Upper lobe of right lung (tissue), 1 donor: Measurements from ENCODE around the gene UTP25. TPM values are rescaled to one million over a fixed set of nuclear protein-coding genes. Genes with fewer than 3 reads are reported as not detected.

Experiments
- ATAC-seq: fragments of 200-7000 bp; cut with Tn5 transposase; one replicate; pipeline ENCODE4 v1.9.1; 2020; ENCODE audit warnings: mild to moderate bottlenecking, moderate library complexity
- DNase-seq: peaks from one replicate; pipeline ENCODE4 v3.0.0-alpha.2; 2020
- H3K27ac ChIP-seq: fragments of 200-600 bp; one replicate; pipeline ENCODE4 v1.8.0; 2022
- H3K27me3 ChIP-seq: fragments of 200-600 bp; one replicate; pipeline ENCODE4 v1.8.0; 2022; ENCODE audit warnings: mild to moderate bottlenecking
- H3K36me3 ChIP-seq: fragments of 200-600 bp; one replicate; pipeline ENCODE4 v1.8.0; 2022
- H3K4me1 ChIP-seq: fragments of 200-600 bp; one replicate; pipeline ENCODE4 v1.8.0; 2022
- H3K4me3 ChIP-seq: fragments of 200-600 bp; one replicate; pipeline ENCODE4 v1.8.0; 2022; ENCODE audit warnings: mild to moderate bottlenecking
- H3K9me3 ChIP-seq: fragments of 200-600 bp; one replicate; pipeline ENCODE4 v1.8.0; 2022
- CTCF ChIP-seq: fragments of 200-600 bp; IDR thresholded peaks from one replicate; pipeline ENCODE4 v1.8.0; 2022; ENCODE audit warnings: antibody characterized with exemption
- intact Hi-C: fragments of 100-400 bp; cut with DNase I; formaldehyde crosslinking; loops from one replicate; pipeline ENCODE4 v1.11.0; 2022
- total RNA-seq: library from RNA; stranded (reverse); fragmentation: NEBNext Ultra II Directional; extraction: Animal tissue kit (Norgen Biotek cat#: 25700); gene quantifications from one replicate; pipeline ENCODE4 v1.2.1, GENCODE V29; 2021
- donor health status: DM: no; HTN: yes; CAD: no; lungs with severe emphysema.

UTP25 gene
- total RNA-seq, 1 donor from 2014 or later = 7.1 TPM

- intact Hi-C loops = no loop called here
- TF ChIP-seq CTCF = no peak
- Histone ChIP-seq H3K4me1 (peaks cover 4% of the 10 kb centered on the region), H3K27me3 (no peaks in the 10 kb centered on the region), H3K27ac (no peak overlapping the region), H3K4me3 (no peak overlapping the region), H3K9me3 (no peaks in the 10 kb centered on the region), H3K36me3 (no peaks in the 10 kb centered on the region)
- no peak for DNase-seq
- ATAC-seq = no peak
These were observed 20.3 kb upstream of the UTP25 start for GRCh38 chr1:209807509-209807908.

DNA sequence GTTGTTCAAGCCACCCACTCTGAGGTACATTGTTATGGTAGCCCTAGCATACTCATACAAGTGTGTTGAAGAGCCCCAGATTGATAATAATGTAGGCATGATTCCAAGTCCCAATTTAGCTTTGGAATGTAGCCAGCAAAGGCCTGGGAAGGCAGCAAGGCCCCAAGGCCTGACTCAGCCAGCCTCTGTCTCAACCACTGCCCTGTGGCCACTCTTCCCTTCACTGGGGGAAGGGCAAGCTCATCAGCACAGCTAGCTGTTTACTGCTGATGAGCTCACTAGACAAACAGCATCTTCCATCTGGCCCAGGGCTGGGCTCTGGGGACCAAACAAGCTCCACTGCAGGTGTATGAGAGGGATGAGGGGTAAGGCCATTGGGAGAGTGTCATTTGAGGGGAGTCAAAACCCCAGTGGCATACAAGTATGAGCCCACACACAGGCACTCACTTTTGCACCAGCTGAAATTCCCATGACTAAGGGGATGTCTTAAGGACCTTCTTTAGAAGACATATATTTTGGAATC lies 19.7 kb upstream of the UTP25 start:
- Histone ChIP-seq H3K4me3 (no peak overlapping the region), H3K9me3 (no peaks in the 10 kb centered on the region), H3K36me3 (no peaks in the 10 kb centered on the region), H3K27ac (no peak overlapping the region), H3K27me3 (no peaks in the 10 kb centered on the region), H3K4me1 (peaks cover 4% of the 10 kb centered on the region)
- DNase-seq = no peak
- no peak for ATAC-seq
- no peak for TF ChIP-seq CTCF
- intact Hi-C loops = no loop called here

- Histone ChIP-seq H3K4me1 (peaks cover 4% of the 10 kb centered on the region), H3K27ac (no peak overlapping the region), H3K36me3 (no peaks in the 10 kb centered on the region), H3K9me3 (no peaks in the 10 kb centered on the region), H3K4me3 (no peak overlapping the region), H3K27me3 (no peaks in the 10 kb centered on the region)
- no peak for DNase-seq
- TF ChIP-seq CTCF = no peak
- intact Hi-C loops = no loop called here
- ATAC-seq = no peak
These were observed 18.2 kb upstream of the UTP25 start for GRCh38 chr1:209809611-209810010.

DNA sequence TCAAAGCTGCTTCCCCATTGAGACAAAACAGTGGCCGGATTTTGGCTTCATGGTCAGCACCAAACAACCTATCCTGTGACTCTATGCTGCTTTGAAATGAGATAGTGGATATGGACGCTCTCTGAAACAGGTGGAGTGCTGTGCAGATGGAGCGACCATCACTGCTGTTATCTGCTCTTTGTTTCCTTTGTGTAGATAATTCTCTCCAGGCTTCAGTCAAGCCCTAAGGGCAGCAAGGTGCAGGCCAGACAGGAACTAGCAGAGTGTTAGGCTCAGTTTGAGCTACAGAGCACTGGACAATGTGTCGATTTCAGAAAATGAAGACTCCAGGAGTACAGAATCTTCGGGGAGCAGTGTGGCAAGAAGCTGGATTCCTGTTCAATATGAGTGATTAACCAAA lies 17.0 kb upstream of the UTP25 start:
- Histone ChIP-seq H3K36me3 (no peaks in the 10 kb centered on the region), H3K27ac (no peak overlapping the region), H3K4me1 (peaks cover 4% of the 10 kb centered on the region), H3K4me3 (no peak overlapping the region), H3K9me3 (no peaks in the 10 kb centered on the region), H3K27me3 (no peaks in the 10 kb centered on the region)
- DNase-seq (no peak), ATAC-seq (no peak)
- no peak for TF ChIP-seq CTCF
- intact Hi-C loops = no loop called here

DNA sequence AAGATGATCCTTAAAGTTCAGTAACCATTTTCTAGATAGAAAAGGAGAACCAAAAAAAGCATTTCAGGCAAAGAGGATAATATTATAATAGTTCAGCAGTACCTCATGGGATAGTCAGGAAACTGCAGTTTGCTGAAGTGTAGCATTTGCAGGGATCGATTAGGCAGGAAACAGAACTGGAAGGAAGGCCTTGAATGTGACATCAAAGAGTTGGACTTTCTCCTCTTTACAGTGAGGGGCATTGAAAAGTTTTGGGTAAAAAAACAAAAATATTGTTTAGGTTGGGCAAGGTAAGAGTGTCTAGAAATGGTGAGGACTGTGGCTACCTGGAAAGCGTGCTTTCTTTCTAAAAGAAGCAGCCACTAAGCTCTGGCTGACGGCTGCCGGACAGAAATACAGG lies 13.9 kb upstream of the UTP25 start:
- peaks cover 5% of the 10 kb centered on the region for H3K27me3 ChIP-seq
- H3K9me3 ChIP-seq = no peaks in the 10 kb centered on the region
- DNase-seq = no peak
- ATAC-seq = no peak
- TF ChIP-seq CTCF = no peak
- no peaks in the 10 kb centered on the region for H3K4me1 ChIP-seq
- H3K36me3 ChIP-seq = no peaks in the 10 kb centered on the region
- H3K27ac ChIP-seq = no peak overlapping the region
- no peak overlapping the region for H3K4me3 ChIP-seq
- intact Hi-C loops = no loop called here

DNA sequence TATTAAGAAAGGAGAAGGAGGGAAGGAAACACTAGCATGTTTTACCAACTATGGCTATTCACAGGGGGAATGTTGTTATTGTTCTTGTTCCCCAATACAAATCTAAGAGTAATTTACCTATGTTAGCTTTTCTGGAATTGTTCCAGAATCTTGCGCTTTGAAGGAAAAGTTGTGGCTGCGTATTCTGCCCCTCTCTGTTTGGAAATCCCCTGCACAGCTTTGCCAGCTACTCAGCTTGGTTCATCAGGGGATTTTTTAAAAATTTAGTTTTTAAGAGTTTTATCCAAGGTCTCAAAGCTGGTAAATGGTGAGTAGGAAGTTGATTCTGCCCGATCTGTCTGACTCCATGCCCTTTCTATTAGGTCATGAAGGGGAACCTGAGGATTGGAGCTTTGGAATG lies 12.3 kb upstream of the UTP25 start:
- ATAC-seq (no peak), DNase-seq (no peak)
- H3K27me3 ChIP-seq = peaks cover 10% of the 10 kb centered on the region
- H3K4me3 ChIP-seq = no peak overlapping the region
- H3K27ac ChIP-seq = no peak overlapping the region
- H3K4me1 ChIP-seq = no peaks in the 10 kb centered on the region
- intact Hi-C loops = no loop called here
- no peaks in the 10 kb centered on the region for H3K9me3 ChIP-seq
- TF ChIP-seq CTCF = no peak
- H3K36me3 ChIP-seq = no peaks in the 10 kb centered on the region
